Thyroid gland (tissue), 4 donors: ENCODE measurements around the gene NDE1.

Source experiments
- POLR2A ChIP-seq, 2 donors: fragments of 450-650 bp; IDR thresholded peaks; one replicate each; pipeline ENCODE4 v1.6.1; 2017; ENCODE audit warnings: antibody characterized with exemption in 2 of 2, mild to moderate bottlenecking in 2 of 2, moderate library complexity in 1 of 2
- TF ChIP-seq, protein P1 (sequence below), 6 experiments: fragments of 200-600 bp in 3 of 6; fragments of 450-650 bp in 3 of 6; sonication (generic) in 3 of 6; IDR thresholded peaks; one replicate each; pipeline ENCODE4 v1.5.1; 2016 to 2019; ENCODE audit warnings: antibody characterized with exemption in 6 of 6, mild to moderate bottlenecking in 2 of 6, inconsistent platforms in 1 of 6, moderate library complexity in 1 of 6

DNA sequence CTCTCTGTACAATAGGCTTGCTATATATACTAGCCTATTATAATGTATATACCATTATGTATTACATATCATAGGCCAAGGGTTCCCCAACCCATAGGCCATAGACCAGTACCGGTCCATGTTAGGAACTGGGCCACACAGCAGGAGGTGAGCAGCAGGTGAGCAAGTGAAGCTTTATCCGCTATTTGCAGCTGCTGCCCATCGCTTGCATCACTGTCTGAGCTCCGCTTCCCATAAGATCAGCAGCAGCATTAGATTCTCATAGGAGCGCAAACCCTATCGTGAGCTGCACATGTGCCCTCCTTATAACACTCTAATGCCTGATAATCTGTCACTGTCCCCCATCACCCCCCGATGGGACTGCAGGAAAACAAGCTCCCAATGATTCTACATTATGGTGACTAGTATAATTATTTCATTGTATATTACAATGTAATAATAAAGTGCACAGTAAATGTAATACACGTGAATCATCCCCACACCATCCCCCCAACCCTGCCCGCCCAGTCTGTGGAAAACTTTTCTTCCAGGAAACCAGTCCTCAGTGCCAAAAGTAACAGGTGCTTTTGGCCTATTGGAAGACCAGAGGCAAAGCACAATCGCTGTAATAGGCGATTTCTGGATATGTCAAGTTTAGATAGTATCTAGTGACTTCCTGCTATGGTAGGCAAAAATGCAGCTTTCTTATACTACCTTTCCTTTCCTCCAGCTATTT lies 122.7 kb downstream of the NDE1 start:
- TF ChIP-seq, protein P1, sequence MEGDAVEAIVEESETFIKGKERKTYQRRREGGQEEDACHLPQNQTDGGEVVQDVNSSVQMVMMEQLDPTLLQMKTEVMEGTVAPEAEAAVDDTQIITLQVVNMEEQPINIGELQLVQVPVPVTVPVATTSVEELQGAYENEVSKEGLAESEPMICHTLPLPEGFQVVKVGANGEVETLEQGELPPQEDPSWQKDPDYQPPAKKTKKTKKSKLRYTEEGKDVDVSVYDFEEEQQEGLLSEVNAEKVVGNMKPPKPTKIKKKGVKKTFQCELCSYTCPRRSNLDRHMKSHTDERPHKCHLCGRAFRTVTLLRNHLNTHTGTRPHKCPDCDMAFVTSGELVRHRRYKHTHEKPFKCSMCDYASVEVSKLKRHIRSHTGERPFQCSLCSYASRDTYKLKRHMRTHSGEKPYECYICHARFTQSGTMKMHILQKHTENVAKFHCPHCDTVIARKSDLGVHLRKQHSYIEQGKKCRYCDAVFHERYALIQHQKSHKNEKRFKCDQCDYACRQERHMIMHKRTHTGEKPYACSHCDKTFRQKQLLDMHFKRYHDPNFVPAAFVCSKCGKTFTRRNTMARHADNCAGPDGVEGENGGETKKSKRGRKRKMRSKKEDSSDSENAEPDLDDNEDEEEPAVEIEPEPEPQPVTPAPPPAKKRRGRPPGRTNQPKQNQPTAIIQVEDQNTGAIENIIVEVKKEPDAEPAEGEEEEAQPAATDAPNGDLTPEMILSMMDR (IDR thresholded peaks at IDR 0.05): no peak
- no peak for TF ChIP-seq POLR2A (IDR thresholded peaks at IDR 0.05)
